Neutrophil (primary cell): ENCODE results near the gene PATZ1.
"Not testable (repeated sequence)": the region's sequence is repeated elsewhere in the genome, so short reads cannot be mapped to it uniquely, and the experiment has no call there.

Experiments used
- H3K27ac ChIP-seq: fragments of 200-600 bp; sonication (generic); 2 replicates; pipeline ENCODE4 v1.5.1; 2016; ENCODE audit warnings: mild to moderate bottlenecking, moderate library complexity
- H3K27me3 ChIP-seq: fragments of 200-600 bp; sonication (generic); 2 replicates; pipeline ENCODE4 v1.6.0; 2016; ENCODE audit warnings: mild to moderate bottlenecking
- H3K36me3 ChIP-seq: fragments of 200-600 bp; sonication (generic); 2 replicates; pipeline ENCODE4 v1.5.1; 2017
- H3K4me1 ChIP-seq, 2 experiments: fragments of 200-600 bp in 1 of 2; sonication (generic) in 1 of 2; 1 replicate in 1 of 2; 2 replicates in 1 of 2; pipeline versions ENCODE4 v1.5.1 to v1.6.1; 2013 to 2016; ENCODE audit warnings: low read depth in 1 of 2, low read length in 1 of 2, mild to moderate bottlenecking in 1 of 2, moderate library complexity in 1 of 2; ENCODE audit not compliant: control insufficient read depth in 1 of 2, insufficient read depth in 1 of 2
- H3K4me3 ChIP-seq, 2 experiments: fragments of 200-600 bp in 1 of 2; sonication (generic) in 1 of 2; 1 replicate in 1 of 2; 2 replicates in 1 of 2; pipeline ENCODE4 v1.5.1; 2013 to 2016; ENCODE audit warnings: low read depth in 1 of 2, low read length in 1 of 2, mild to moderate bottlenecking in 1 of 2, moderate library complexity in 1 of 2
- H3K9me3 ChIP-seq: fragments of 200-600 bp; sonication (generic); 2 replicates; pipeline ENCODE4 v1.5.1; 2016
- CTCF ChIP-seq: fragments of 200-600 bp; sonication (generic); IDR thresholded peaks from 2 replicates; pipeline ENCODE4 v1.5.1; 2016; ENCODE audit warnings: antibody characterized with exemption

The PATZ1 gene

GRCh38 chr22:31350410-31350863 lies 4.3 kb upstream of the PATZ1 start:
- H3K27ac ChIP-seq = no peak overlapping the region
- H3K4me3 ChIP-seq = no peak overlapping the region
- H3K9me3 ChIP-seq = no peaks in the 10 kb centered on the region
- TF ChIP-seq CTCF = no peak
- peaks cover 10 to 14% of the 10 kb centered on the region in 2 experiments for H3K4me1 ChIP-seq
- H3K27me3 ChIP-seq = peaks cover 5% of the 10 kb centered on the region
- no peaks in the 10 kb centered on the region for H3K36me3 ChIP-seq

- Histone ChIP-seq H3K9me3 (no peaks in the 10 kb centered on the region), H3K36me3 (no peaks in the 10 kb centered on the region), H3K27ac (no peak overlapping the region), H3K4me3 (no peak overlapping the region), H3K27me3 (peaks cover 8% of the 10 kb centered on the region), H3K4me1 (peaks cover 15 to 19% of the 10 kb centered on the region in 2 experiments)
- TF ChIP-seq CTCF = no peak
Observed at GRCh38 chr22:31349960-31350359, 3.8 kb upstream of the PATZ1 start.

GRCh38 chr22:31348766-31349165 lies 2.6 kb upstream of the PATZ1 start:
- no peak overlapping the region for H3K27ac ChIP-seq
- no peak overlapping the region for H3K4me3 ChIP-seq
- peaks cover 11% of the 10 kb centered on the region for H3K27me3 ChIP-seq
- H3K4me1 ChIP-seq = peaks cover 27 to 31% of the 10 kb centered on the region in 2 experiments
- H3K36me3 ChIP-seq = no peaks in the 10 kb centered on the region
- no peak for TF ChIP-seq CTCF
- H3K9me3 ChIP-seq = no peaks in the 10 kb centered on the region

- peaks cover 11% of the 10 kb centered on the region for H3K27me3 ChIP-seq
- H3K27ac ChIP-seq, H3K4me3 ChIP-seq: not testable (repeated sequence)
Observed at GRCh38 chr22:31348009-31348337, 1.8 kb upstream of the PATZ1 start.

GRCh38 chr22:31347251-31348008 lies 1.3 kb upstream of the PATZ1 start:
- Histone ChIP-seq H3K27me3 (peaks cover 11% of the 10 kb centered on the region), H3K9me3 (no peaks in the 10 kb centered on the region), H3K36me3 (peaks cover 3% of the 10 kb centered on the region), H3K4me1 (peaks cover 40 to 44% of the 10 kb centered on the region in 2 experiments), H3K4me3 (peak overlapping the region; percentile 69 to 80), H3K27ac (peak overlapping the region; percentile 78)
- no peak for TF ChIP-seq CTCF

More at GRCh38 chr22:31348009-31348337, 1.8 kb upstream of the PATZ1 start:
- H3K4me1 ChIP-seq = peaks cover 35 to 39% of the 10 kb centered on the region in 2 experiments
- not testable (repeated sequence) for H3K9me3 ChIP-seq, H3K36me3 ChIP-seq

GRCh38 chr22:31346733-31347250 lies 646 bp upstream of the PATZ1 start:
- Histone ChIP-seq H3K4me3 (peak overlapping the region; percentile 69 to 80), H3K9me3 (no peaks in the 10 kb centered on the region), H3K4me1 (peaks cover 42 to 46% of the 10 kb centered on the region in 2 experiments), H3K36me3 (peaks cover 10% of the 10 kb centered on the region), H3K27me3 (peaks cover 11% of the 10 kb centered on the region), H3K27ac (peak overlapping the region; percentile 78)
- no peak for TF ChIP-seq CTCF
